Left renal pelvis (tissue), 4 donors: Measurements from ENCODE around the gene IFNA7. TPM values are rescaled to one million over a fixed set of nuclear protein-coding genes. Genes with fewer than 3 reads are reported as not detected.
"Not testable (repeated sequence)": the region's sequence is repeated elsewhere in the genome, so short reads cannot be mapped to it uniquely, and the experiment has no call there.

Experiments
- DNase-seq, 4 donors: peaks; one replicate each; pipeline ENCODE4 v3.0.0-alpha.2; 2013; ENCODE audit warnings: low read depth in 4 of 4, low spot score in 3 of 4
- polyA plus RNA-seq, 4 donors: library from polyadenylated mRNA; unstranded; fragments of 120-200 nt; gene quantifications; one replicate each; pipeline ENCODE4 v1.2.1, GENCODE V29; 2013; ENCODE audit not compliant: insufficient read length in 4 of 4

The IFNA7 gene
- polyA plus RNA-seq = not detected

GRCh38 chr9:21202105-21202504, at the start of gene IFNA7:
TSS of gene IFNA7 (minus strand) at chr9:21202205. CDS start at chr9:21202165, 40 bp downstream.
- DNase-seq = not testable (repeated sequence)

- no peak for DNase-seq
These were observed 49.6 kb upstream of the IFNA7 start for GRCh38 chr9:21251638-21252037.

GRCh38 chr9:21251190-21251589, 49.2 kb upstream of the IFNA7 start:
- DNase-seq = no peak

- no peak for DNase-seq
These were observed 42.8 kb upstream of the IFNA7 start for GRCh38 chr9:21244836-21245235.

- DNase-seq = no peak
These were observed 37.9 kb upstream of the IFNA7 start, which contains the start of gene IFNA14 for GRCh38 chr9:21239911-21240310. TSS of gene IFNA14 (minus strand) at chr9:21240005. CDS start at chr9:21239935, 70 bp downstream.

- not testable (repeated sequence) for DNase-seq
These were observed 34.3 kb upstream of the IFNA7 start for GRCh38 chr9:21236360-21236714.

- DNase-seq = not testable (repeated sequence)
These were observed 33.7 kb upstream of the IFNA7 start for GRCh38 chr9:21235468-21236359.

- no peak for DNase-seq
These were observed 32.2 kb upstream of the IFNA7 start for GRCh38 chr9:21234153-21234687.

GRCh38 chr9:21233258-21233657, 31.3 kb upstream of the IFNA7 start:
- DNase-seq = no peak

- DNase-seq = no peak
These were observed 26.1 kb upstream of the IFNA7 start, which contains the start of gene IFNA17 for GRCh38 chr9:21228122-21228521. TSS of gene IFNA17 (minus strand) at chr9:21228222. CDS start at chr9:21228173, 49 bp downstream.

- DNase-seq = not testable (repeated sequence)
These were observed 15.2 kb upstream of the IFNA7 start, which contains the start of gene IFNA16 for GRCh38 chr9:21217211-21217610. TSS of gene IFNA16 (minus strand) at chr9:21217311. CDS start at chr9:21217305, 6 bp downstream.

- DNase-seq = not testable (repeated sequence)
These were observed 11.7 kb upstream of the IFNA7 start for GRCh38 chr9:21213411-21214326.

GRCh38 chr9:21212160-21212559, 10.2 kb upstream of the IFNA7 start:
- DNase-seq = not testable (repeated sequence)

- not testable (repeated sequence) for DNase-seq
These were observed 8.8 kb upstream of the IFNA7 start for GRCh38 chr9:21210782-21211181.

GRCh38 chr9:21210311-21210710, 8.3 kb upstream of the IFNA7 start:
- no peak for DNase-seq

GRCh38 chr9:21207043-21207442, 5.0 kb upstream of the IFNA7 start, which contains the start of gene IFNA10:
TSS of gene IFNA10 (minus strand) at chr9:21207143. CDS start at chr9:21207097, 46 bp downstream.
- not testable (repeated sequence) for DNase-seq

- DNase-seq = no peak
These were observed 3.2 kb upstream of the IFNA7 start for GRCh38 chr9:21205204-21205603.

- not testable (repeated sequence) for DNase-seq
These were observed 6.9 kb downstream of the IFNA7 start for GRCh38 chr9:21194867-21195776.

GRCh38 chr9:21187487-21187886, 14.5 kb downstream of the IFNA7 start, which contains the start of gene IFNA4:
TSS of gene IFNA4 (minus strand) at chr9:21187587. CDS start at chr9:21187531, 56 bp downstream.
- DNase-seq = not testable (repeated sequence)
